NOMO-1 treated with dmso at 0.1 percent for 144 hours (cell line): ENCODE results near the gene CGB1.
"Not testable (repeated sequence)": the region's sequence is repeated elsewhere in the genome, so short reads cannot be mapped to it uniquely, and the experiment has no call there.

Experiments used
- DNase-seq: peaks from one replicate; lab custom pipeline; 2025; ENCODE audit not compliant: unreplicated experiment; lab: John Stamatoyannopoulos, UW

The CGB1 gene

GRCh38 chr19:49024233-49024632 lies 12.5 kb downstream of the CGB1 start, which contains the start of gene CGB3:
TSS of gene CGB3 (minus strand) at chr19:49024333. CDS start at chr19:49023971, 362 bp downstream.
- not testable (repeated sequence) for DNase-seq

- no peak for DNase-seq
Observed at GRCh38 chr19:49022116-49022515, 14.6 kb downstream of the CGB1 start.

- no peak for DNase-seq
Observed at GRCh38 chr19:49020931-49021895, 15.5 kb downstream of the CGB1 start.

- DNase-seq = no peak
Observed at GRCh38 chr19:49020342-49020741, 16.4 kb downstream of the CGB1 start.

GRCh38 chr19:49019242-49019932 lies 17.3 kb downstream of the CGB1 start:
- no peak for DNase-seq

GRCh38 chr19:49018388-49019241 lies 18.1 kb downstream of the CGB1 start:
- DNase-seq = not testable (repeated sequence)

GRCh38 chr19:49017666-49018351 lies 18.9 kb downstream of the CGB1 start:
- no peak for DNase-seq

- no peak for DNase-seq
Observed at GRCh38 chr19:49017041-49017665, 19.5 kb downstream of the CGB1 start, which contains the start of gene LHB. TSS of gene LHB (minus strand) at chr19:49017091. CDS start at chr19:49017081, 10 bp downstream.

GRCh38 chr19:49016067-49016839 lies 20.4 kb downstream of the CGB1 start:
- no peak for DNase-seq

GRCh38 chr19:49014870-49015255 lies 21.8 kb downstream of the CGB1 start:
- DNase-seq = no peak

- DNase-seq = no peak
Observed at GRCh38 chr19:49014123-49014869, 22.4 kb downstream of the CGB1 start.

- no peak for DNase-seq
Observed at GRCh38 chr19:49011194-49011593, 25.5 kb downstream of the CGB1 start.

- no peak for DNase-seq
Observed at GRCh38 chr19:49010453-49010852, 26.2 kb downstream of the CGB1 start.

- DNase-seq = no peak
Observed at GRCh38 chr19:49009828-49010227, 26.9 kb downstream of the CGB1 start.

GRCh38 chr19:49006905-49007304 lies 29.8 kb downstream of the CGB1 start:
- DNase-seq = no peak

- no peak for DNase-seq
Observed at GRCh38 chr19:49004964-49005614, 31.6 kb downstream of the CGB1 start.

- DNase-seq = no peak
Observed at GRCh38 chr19:49004133-49004532, 32.6 kb downstream of the CGB1 start.
